Measurements from ENCODE around the gene GPR55. TPM values are rescaled to one million over a fixed set of nuclear protein-coding genes. Genes with fewer than 3 reads are reported as not detected.
A peak's percentile ranks its signal among the peaks of the same experiment; 100 is the strongest.
"Not testable (repeated sequence)": the region's sequence is repeated elsewhere in the genome, so short reads cannot be mapped to it uniquely, and the experiment has no call there.

The GPR55 gene
- total RNA-seq (2014; rRNA removed; shearing (Covaris generic)), result 0.07 TPM in 1 of 2 replicates, not detected in the other
- polyA plus RNA-seq (2014; cell fraction: nucleus; rRNA removed), result 0.04 TPM in 1 of 2 replicates, not detected in the other

GRCh38 chr2:230924470-230925341 is at the start of gene GPR55:
Gene GPR55, minus strand, starts transcription at chr2:230925242. Its CDS starts 14,280 bp downstream, at chr2:230910962.
- DNase-seq (ENCODE audit: extremely low read depth, low read depth), result peak; percentile 31

- no peak for DNase-seq (ENCODE audit: extremely low read depth, low read depth)
Measured at GRCh38 chr2:230974096-230974913, 49.3 kb upstream of the GPR55 start.

- no peak for DNase-seq (ENCODE audit: extremely low read depth, low read depth)
Measured at GRCh38 chr2:230972046-230972445, 47.0 kb upstream of the GPR55 start.

- DNase-seq (ENCODE audit: extremely low read depth, low read depth), result no peak
Measured at GRCh38 chr2:230969659-230970015, 44.6 kb upstream of the GPR55 start.

- no peak for DNase-seq (ENCODE audit: extremely low read depth, low read depth)
Measured at GRCh38 chr2:230968921-230969658, 44.0 kb upstream of the GPR55 start.

- not testable (repeated sequence) for DNase-seq (ENCODE audit: extremely low read depth, low read depth)
Measured at GRCh38 chr2:230968314-230968713, 43.3 kb upstream of the GPR55 start.

GRCh38 chr2:230967113-230967512 is 42.1 kb upstream of the GPR55 start:
- DNase-seq (ENCODE audit: extremely low read depth, low read depth), result no peak

- no peak for DNase-seq (ENCODE audit: extremely low read depth, low read depth)
Measured at GRCh38 chr2:230964136-230964730, 39.2 kb upstream of the GPR55 start.

- no peak for DNase-seq (ENCODE audit: extremely low read depth, low read depth)
Measured at GRCh38 chr2:230961091-230961491, 36.0 kb upstream of the GPR55 start.

- no peak for DNase-seq (ENCODE audit: extremely low read depth, low read depth)
Measured at GRCh38 chr2:230960026-230960425, 35.0 kb upstream of the GPR55 start.

GRCh38 chr2:230958820-230959756 is 34.0 kb upstream of the GPR55 start:
- no peak for DNase-seq (ENCODE audit: extremely low read depth, low read depth)

- DNase-seq (ENCODE audit: extremely low read depth, low read depth), result no peak
Measured at GRCh38 chr2:230957756-230958391, 32.8 kb upstream of the GPR55 start.

- DNase-seq (ENCODE audit: extremely low read depth, low read depth), result peak; percentile 69
Measured at GRCh38 chr2:230956827-230957755, 32.0 kb upstream of the GPR55 start.

GRCh38 chr2:230955163-230955737 is 30.2 kb upstream of the GPR55 start:
- DNase-seq (ENCODE audit: extremely low read depth, low read depth), result no peak

GRCh38 chr2:230954746-230955145 is 29.7 kb upstream of the GPR55 start:
- no peak for DNase-seq (ENCODE audit: extremely low read depth, low read depth)

- no peak for DNase-seq (ENCODE audit: extremely low read depth, low read depth)
Measured at GRCh38 chr2:230953845-230954244, 28.8 kb upstream of the GPR55 start.

GRCh38 chr2:230952226-230952956 is 27.3 kb upstream of the GPR55 start:
- no peak for DNase-seq (ENCODE audit: extremely low read depth, low read depth)
